ENCODE data around the gene DNAJB5. TPM values are rescaled to one million over a fixed set of nuclear protein-coding genes. Genes with fewer than 3 reads are reported as not detected.

DNAJB5 gene
- total and polyA plus RNA-seq, 2 experiments from 2014 or later, result 20.3 to 37.4 TPM

DNA sequence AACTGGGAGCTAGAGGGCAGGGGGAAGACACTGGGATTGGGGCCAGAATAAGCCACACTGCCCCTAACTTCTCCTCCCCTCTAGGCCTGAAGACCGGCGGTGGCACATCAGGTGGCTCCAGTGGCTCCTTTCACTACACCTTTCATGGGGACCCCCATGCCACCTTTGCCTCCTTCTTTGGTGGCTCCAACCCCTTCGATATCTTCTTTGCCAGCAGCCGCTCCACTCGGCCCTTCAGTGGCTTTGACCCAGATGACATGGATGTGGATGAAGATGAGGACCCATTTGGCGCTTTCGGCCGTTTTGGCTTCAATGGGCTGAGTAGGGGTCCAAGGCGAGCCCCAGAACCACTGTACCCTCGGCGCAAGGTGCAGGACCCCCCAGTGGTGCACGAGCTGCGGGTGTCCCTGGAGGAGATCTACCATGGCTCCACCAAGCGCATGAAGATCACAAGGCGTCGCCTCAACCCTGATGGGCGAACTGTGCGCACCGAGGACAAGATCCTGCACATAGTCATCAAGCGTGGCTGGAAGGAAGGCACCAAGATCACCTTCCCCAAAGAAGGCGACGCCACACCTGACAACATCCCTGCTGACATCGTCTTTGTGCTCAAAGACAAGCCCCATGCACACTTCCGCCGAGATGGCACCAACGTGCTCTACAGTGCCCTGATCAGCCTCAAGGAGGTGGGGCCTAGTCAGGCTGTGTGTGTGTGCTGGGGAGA lies 6.8 kb downstream of the DNAJB5 start:
- peaks cover 47% of the 10 kb centered on the region for H3K36me3 Mint-ChIP-seq (ENCODE audit: low read depth)
- Histone ChIP-seq H3F3A (replicated peaks; ENCODE audit: low read depth) (no peaks in the 10 kb centered on the region; the same call in 1 of the 2 replicates), H3K27ac (ENCODE audit: low read depth) (no peak overlapping the region), H3K4me3 (no peak overlapping the region), H3K27me3 (ENCODE audit: insufficient read depth) (no peaks in the 10 kb centered on the region), H2AFZ (no peak overlapping the region), H3K4me2 (no peak overlapping the region), H4K20me1 (replicated peaks; ENCODE audit: insufficient read depth) (no peaks in the 10 kb centered on the region), H3K4me1 (ENCODE audit: insufficient read depth) (peaks cover 39% of the 10 kb centered on the region), H3K79me2 (replicated peaks; ENCODE audit: insufficient read depth) (peaks cover 5% of the 10 kb centered on the region; the same call in 1 of the 2 replicates), H3K36me3 (ENCODE audit: insufficient read depth) (peaks cover 16% of the 10 kb centered on the region), H3K9me2 (ENCODE audit: insufficient read depth) (0 out of 2 replicates have a peak, but pooled peaks cover 3% of the 10 kb centered on the region)
- ATAC-seq (no peak), DNase-seq (ENCODE audit: low spot score) (no peak)
- no peak overlapping the region for H3K27ac Mint-ChIP-seq
- H3K9me3 Mint-ChIP-seq, result no peaks in the 10 kb centered on the region; the same call in 2 of the 3 replicates
- peaks cover 60% of the 10 kb centered on the region for H3K4me1 Mint-ChIP-seq
- TF ChIP-seq, protein P1, sequence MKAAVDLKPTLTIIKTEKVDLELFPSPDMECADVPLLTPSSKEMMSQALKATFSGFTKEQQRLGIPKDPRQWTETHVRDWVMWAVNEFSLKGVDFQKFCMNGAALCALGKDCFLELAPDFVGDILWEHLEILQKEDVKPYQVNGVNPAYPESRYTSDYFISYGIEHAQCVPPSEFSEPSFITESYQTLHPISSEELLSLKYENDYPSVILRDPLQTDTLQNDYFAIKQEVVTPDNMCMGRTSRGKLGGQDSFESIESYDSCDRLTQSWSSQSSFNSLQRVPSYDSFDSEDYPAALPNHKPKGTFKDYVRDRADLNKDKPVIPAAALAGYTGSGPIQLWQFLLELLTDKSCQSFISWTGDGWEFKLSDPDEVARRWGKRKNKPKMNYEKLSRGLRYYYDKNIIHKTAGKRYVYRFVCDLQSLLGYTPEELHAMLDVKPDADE (IDR thresholded peaks at IDR 0.05), result no peak
- TF ChIP-seq, protein P2, sequence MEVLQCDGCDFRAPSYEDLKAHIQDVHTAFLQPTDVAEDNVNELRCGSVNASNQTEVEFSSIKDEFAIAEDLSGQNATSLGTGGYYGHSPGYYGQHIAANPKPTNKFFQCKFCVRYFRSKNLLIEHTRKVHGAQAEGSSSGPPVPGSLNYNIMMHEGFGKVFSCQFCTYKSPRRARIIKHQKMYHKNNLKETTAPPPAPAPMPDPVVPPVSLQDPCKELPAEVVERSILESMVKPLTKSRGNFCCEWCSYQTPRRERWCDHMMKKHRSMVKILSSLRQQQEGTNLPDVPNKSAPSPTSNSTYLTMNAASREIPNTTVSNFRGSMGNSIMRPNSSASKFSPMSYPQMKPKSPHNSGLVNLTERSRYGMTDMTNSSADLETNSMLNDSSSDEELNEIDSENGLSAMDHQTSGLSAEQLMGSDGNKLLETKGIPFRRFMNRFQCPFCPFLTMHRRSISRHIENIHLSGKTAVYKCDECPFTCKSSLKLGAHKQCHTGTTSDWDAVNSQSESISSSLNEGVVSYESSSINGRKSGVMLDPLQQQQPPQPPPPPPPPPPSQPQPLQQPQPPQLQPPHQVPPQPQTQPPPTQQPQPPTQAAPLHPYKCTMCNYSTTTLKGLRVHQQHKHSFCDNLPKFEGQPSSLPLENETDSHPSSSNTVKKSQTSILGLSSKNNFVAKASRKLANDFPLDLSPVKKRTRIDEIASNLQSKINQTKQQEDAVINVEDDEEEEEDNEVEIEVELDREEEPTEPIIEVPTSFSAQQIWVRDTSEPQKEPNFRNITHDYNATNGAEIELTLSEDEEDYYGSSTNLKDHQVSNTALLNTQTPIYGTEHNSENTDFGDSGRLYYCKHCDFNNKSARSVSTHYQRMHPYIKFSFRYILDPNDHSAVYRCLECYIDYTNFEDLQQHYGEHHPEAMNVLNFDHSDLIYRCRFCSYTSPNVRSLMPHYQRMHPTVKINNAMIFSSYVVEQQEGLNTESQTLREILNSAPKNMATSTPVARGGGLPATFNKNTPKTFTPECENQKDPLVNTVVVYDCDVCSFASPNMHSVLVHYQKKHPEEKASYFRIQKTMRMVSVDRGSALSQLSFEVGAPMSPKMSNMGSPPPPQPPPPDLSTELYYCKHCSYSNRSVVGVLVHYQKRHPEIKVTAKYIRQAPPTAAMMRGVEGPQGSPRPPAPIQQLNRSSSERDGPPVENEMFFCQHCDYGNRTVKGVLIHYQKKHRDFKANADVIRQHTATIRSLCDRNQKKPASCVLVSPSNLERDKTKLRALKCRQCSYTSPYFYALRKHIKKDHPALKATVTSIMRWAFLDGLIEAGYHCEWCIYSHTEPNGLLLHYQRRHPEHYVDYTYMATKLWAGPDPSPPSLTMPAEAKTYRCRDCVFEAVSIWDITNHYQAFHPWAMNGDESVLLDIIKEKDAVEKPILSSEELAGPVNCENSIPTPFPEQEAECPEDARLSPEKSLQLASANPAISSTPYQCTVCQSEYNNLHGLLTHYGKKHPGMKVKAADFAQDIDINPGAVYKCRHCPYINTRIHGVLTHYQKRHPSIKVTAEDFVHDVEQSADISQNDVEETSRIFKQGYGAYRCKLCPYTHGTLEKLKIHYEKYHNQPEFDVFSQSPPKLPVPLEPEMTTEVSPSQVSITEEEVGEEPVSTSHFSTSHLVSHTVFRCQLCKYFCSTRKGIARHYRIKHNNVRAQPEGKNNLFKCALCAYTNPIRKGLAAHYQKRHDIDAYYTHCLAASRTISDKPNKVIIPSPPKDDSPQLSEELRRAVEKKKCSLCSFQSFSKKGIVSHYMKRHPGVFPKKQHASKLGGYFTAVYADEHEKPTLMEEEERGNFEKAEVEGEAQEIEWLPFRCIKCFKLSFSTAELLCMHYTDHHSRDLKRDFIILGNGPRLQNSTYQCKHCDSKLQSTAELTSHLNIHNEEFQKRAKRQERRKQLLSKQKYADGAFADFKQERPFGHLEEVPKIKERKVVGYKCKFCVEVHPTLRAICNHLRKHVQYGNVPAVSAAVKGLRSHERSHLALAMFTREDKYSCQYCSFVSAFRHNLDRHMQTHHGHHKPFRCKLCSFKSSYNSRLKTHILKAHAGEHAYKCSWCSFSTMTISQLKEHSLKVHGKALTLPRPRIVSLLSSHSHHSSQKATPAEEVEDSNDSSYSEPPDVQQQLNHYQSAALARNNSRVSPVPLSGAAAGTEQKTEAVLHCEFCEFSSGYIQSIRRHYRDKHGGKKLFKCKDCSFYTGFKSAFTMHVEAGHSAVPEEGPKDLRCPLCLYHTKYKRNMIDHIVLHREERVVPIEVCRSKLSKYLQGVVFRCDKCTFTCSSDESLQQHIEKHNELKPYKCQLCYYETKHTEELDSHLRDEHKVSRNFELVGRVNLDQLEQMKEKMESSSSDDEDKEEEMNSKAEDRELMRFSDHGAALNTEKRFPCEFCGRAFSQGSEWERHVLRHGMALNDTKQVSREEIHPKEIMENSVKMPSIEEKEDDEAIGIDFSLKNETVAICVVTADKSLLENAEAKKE (CRISPR knock-in tag; IDR thresholded peaks at IDR 0.05), result no peak
- TF ChIP-seq CREB1 (CRISPR knock-in tag; IDR thresholded peaks at IDR 0.05; ENCODE audit: low read depth) (no peak), JUNB (IDR thresholded peaks at IDR 0.05; ENCODE audit: unreplicated experiment) (no peak), EZH2phosphoT487 (IDR thresholded peaks at IDR 0.05; ENCODE audit: unreplicated experiment) (no peak), ZNF114 (CRISPR knock-in tag; IDR thresholded peaks at IDR 0.05) (no peak), STAT1 (IDR thresholded peaks at IDR 0.05; ENCODE audit: unreplicated experiment) (no peak), POLR2AphosphoS5 (IDR thresholded peaks at IDR 0.05; ENCODE audit: low read depth) (no peak)
- TF ChIP-seq, protein P3, sequence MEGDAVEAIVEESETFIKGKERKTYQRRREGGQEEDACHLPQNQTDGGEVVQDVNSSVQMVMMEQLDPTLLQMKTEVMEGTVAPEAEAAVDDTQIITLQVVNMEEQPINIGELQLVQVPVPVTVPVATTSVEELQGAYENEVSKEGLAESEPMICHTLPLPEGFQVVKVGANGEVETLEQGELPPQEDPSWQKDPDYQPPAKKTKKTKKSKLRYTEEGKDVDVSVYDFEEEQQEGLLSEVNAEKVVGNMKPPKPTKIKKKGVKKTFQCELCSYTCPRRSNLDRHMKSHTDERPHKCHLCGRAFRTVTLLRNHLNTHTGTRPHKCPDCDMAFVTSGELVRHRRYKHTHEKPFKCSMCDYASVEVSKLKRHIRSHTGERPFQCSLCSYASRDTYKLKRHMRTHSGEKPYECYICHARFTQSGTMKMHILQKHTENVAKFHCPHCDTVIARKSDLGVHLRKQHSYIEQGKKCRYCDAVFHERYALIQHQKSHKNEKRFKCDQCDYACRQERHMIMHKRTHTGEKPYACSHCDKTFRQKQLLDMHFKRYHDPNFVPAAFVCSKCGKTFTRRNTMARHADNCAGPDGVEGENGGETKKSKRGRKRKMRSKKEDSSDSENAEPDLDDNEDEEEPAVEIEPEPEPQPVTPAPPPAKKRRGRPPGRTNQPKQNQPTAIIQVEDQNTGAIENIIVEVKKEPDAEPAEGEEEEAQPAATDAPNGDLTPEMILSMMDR (conservative IDR thresholded peaks at IDR 0.05; ENCODE audit: low read depth in 2 of 2), result no peak
- TF ChIP-seq, protein P4, sequence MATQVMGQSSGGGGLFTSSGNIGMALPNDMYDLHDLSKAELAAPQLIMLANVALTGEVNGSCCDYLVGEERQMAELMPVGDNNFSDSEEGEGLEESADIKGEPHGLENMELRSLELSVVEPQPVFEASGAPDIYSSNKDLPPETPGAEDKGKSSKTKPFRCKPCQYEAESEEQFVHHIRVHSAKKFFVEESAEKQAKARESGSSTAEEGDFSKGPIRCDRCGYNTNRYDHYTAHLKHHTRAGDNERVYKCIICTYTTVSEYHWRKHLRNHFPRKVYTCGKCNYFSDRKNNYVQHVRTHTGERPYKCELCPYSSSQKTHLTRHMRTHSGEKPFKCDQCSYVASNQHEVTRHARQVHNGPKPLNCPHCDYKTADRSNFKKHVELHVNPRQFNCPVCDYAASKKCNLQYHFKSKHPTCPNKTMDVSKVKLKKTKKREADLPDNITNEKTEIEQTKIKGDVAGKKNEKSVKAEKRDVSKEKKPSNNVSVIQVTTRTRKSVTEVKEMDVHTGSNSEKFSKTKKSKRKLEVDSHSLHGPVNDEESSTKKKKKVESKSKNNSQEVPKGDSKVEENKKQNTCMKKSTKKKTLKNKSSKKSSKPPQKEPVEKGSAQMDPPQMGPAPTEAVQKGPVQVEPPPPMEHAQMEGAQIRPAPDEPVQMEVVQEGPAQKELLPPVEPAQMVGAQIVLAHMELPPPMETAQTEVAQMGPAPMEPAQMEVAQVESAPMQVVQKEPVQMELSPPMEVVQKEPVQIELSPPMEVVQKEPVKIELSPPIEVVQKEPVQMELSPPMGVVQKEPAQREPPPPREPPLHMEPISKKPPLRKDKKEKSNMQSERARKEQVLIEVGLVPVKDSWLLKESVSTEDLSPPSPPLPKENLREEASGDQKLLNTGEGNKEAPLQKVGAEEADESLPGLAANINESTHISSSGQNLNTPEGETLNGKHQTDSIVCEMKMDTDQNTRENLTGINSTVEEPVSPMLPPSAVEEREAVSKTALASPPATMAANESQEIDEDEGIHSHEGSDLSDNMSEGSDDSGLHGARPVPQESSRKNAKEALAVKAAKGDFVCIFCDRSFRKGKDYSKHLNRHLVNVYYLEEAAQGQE (IDR thresholded peaks at IDR 0.05; ENCODE audit: unreplicated experiment), result no peak
- no peak overlapping the region for H3K4me3 Mint-ChIP-seq
- peaks cover 14% of the 10 kb centered on the region for H3K27me3 Mint-ChIP-seq (ENCODE audit: insufficient read depth, low read depth, poor library complexity)
